Osteocyte (in vitro differentiated cells): Measurements from ENCODE around the gene OLFML2B. TPM values are rescaled to one million over a fixed set of nuclear protein-coding genes. Genes with fewer than 3 reads are reported as not detected.
A peak's percentile ranks its signal among the peaks of the same experiment; 100 is the strongest.

Experiments
- DNase-seq: peaks from one replicate; pipeline ENCODE4 v3.0.0; 2021; ENCODE audit warnings: mixed read lengths; ENCODE audit not compliant: unreplicated experiment; ENCODE audit errors: extremely low spot score
- H3K27ac Mint-ChIP-seq: one replicate; pipeline ENCODE4 v1.8.0; 2021; ENCODE audit warnings: mild to moderate bottlenecking, mixed read lengths; ENCODE audit not compliant: unreplicated experiment
- H3K27me3 Mint-ChIP-seq: one replicate; pipeline ENCODE4 v1.8.0; 2021; ENCODE audit warnings: mixed read lengths; ENCODE audit not compliant: unreplicated experiment
- H3K36me3 Mint-ChIP-seq: one replicate; pipeline ENCODE4 v1.8.0; 2021; ENCODE audit warnings: mixed read lengths; ENCODE audit not compliant: unreplicated experiment
- H3K4me1 Mint-ChIP-seq: one replicate; pipeline ENCODE4 v1.8.0; 2021; ENCODE audit warnings: mixed read lengths; ENCODE audit not compliant: unreplicated experiment
- H3K4me3 Mint-ChIP-seq: one replicate; pipeline ENCODE4 v1.8.0; 2021; ENCODE audit warnings: mild to moderate bottlenecking, moderate library complexity, mixed read lengths; ENCODE audit not compliant: unreplicated experiment
- H3K9me3 Mint-ChIP-seq: one replicate; pipeline ENCODE4 v1.8.0; 2021; ENCODE audit warnings: mixed read lengths; ENCODE audit not compliant: unreplicated experiment
- total RNA-seq: library from RNA; stranded (reverse); gene quantifications from 2 replicates; pipeline ENCODE4 v1.2.1, GENCODE V29; 2021
- TF ChIP-seq, protein P1 (sequence below): fragments of 200-600 bp; sonication (generic); IDR thresholded peaks from 2 replicates; pipeline ENCODE4 v1.5.0; 2021; ENCODE audit warnings: antibody characterized with exemption, mild to moderate bottlenecking, moderate library complexity

OLFML2B gene
- total RNA-seq, 1 donor from 2014 or later, result 66.7 TPM

DNA sequence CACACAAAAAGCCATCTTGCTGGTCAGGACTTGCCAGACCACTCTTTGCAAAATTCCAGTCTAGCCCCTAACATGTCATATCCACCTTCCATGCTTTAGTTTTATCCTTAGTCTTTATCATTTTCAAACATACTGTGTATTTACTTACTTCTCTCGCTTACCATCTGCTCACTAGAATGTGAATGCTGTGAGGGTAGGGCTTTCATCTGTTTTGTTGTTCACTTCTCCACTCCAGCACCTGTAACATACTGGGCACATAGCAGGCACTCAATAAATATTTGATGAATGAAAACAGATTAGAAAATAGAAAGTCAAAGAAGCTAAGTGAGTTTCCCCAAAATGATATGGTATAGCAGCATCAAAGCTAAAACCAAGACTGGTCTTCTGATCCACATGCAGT is 79.9 kb downstream of the OLFML2B start:
- H3K4me3 Mint-ChIP-seq, result no peak overlapping the region
- peaks cover 41% of the 10 kb centered on the region for H3K4me1 Mint-ChIP-seq
- H3K36me3 Mint-ChIP-seq, result peaks cover 12% of the 10 kb centered on the region
- DNase-seq, result no peak
- TF ChIP-seq, protein P1, sequence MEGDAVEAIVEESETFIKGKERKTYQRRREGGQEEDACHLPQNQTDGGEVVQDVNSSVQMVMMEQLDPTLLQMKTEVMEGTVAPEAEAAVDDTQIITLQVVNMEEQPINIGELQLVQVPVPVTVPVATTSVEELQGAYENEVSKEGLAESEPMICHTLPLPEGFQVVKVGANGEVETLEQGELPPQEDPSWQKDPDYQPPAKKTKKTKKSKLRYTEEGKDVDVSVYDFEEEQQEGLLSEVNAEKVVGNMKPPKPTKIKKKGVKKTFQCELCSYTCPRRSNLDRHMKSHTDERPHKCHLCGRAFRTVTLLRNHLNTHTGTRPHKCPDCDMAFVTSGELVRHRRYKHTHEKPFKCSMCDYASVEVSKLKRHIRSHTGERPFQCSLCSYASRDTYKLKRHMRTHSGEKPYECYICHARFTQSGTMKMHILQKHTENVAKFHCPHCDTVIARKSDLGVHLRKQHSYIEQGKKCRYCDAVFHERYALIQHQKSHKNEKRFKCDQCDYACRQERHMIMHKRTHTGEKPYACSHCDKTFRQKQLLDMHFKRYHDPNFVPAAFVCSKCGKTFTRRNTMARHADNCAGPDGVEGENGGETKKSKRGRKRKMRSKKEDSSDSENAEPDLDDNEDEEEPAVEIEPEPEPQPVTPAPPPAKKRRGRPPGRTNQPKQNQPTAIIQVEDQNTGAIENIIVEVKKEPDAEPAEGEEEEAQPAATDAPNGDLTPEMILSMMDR, result no peak
- no peak overlapping the region for H3K27ac Mint-ChIP-seq
- peaks cover 5% of the 10 kb centered on the region for H3K9me3 Mint-ChIP-seq
- no peaks in the 10 kb centered on the region for H3K27me3 Mint-ChIP-seq

DNA sequence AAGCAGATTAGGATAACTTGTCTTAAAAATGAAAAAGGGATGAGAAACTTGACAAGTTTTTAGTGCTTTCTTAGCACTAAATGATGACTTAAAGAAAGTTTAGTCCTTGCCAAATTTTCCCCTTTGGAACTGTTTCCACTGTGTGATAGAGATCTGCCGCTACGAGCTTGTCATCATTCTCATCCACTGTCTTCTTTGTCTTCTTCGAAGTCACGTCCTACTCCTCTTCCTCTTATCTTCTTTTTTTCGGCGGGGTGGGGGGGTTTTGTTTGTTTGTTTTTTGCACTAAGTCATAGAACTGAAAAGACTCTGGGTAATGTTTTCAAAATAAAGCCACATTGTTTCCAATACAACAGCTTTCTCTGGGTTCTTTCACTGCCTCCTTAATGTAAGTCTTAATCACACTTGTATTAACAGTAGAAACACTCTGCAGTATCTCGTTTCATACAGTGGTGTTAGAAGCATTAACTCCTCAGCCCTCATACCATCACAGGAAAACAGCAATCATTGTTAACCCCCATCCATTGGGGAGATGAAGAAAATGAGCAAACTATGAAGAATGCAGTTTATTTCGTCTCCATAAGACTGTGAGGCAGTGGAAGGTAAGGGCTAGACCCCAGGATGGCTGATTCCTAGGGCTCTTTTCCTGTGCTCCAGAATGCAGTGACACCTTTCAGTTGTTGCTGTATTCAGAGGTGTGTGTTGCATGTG is 81.8 kb downstream of the OLFML2B start:
- Mint-ChIP-seq H3K27me3 (no peaks in the 10 kb centered on the region), H3K36me3 (peaks cover 12% of the 10 kb centered on the region), H3K4me1 (peaks cover 29% of the 10 kb centered on the region), H3K9me3 (no peaks in the 10 kb centered on the region), H3K27ac (peak overlapping the region; percentile 9), H3K4me3 (no peak overlapping the region)
- TF ChIP-seq, protein P1, result no peak
- no peak for DNase-seq

DNA sequence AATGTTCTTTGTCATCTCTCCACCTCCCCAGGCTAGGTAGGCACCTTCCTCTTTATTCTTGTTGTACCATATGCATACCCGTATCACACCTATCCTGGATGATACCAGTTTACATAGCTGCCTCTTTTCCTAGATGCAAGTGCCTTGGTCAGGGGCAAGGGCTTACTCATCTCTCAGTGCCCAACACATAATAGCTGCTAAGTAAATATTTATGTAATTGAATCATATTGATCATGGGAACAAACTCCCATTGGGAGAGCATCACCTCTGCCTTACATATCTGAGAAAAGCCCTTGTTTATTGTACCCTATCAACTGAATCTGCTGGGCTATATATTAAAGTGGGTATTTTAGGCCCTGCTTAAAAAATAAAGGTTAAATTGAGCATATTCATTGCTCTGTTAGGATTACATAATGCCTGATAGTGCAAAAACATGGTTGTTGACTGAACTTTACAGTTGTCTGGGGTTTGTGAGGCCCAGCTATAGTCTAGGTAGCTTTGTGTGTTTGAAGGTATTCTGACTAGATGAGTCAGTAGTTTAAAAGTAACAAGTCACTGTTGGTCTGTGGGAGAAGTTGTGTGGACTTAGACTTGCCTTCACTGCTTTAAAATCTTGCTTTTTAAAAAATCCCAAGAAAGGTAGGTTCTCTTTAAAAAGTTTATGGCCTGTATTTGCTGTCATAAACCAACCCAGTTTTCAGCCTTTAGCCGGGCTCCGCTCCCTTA is 82.6 kb downstream of the OLFML2B start:
- peak overlapping the region; percentile 9 for H3K27ac Mint-ChIP-seq
- peaks cover 20% of the 10 kb centered on the region for H3K4me1 Mint-ChIP-seq
- no peak for DNase-seq
- H3K9me3 Mint-ChIP-seq, result no peaks in the 10 kb centered on the region
- TF ChIP-seq, protein P1, result no peak
- peaks cover 15% of the 10 kb centered on the region for H3K36me3 Mint-ChIP-seq
- no peaks in the 10 kb centered on the region for H3K27me3 Mint-ChIP-seq
- H3K4me3 Mint-ChIP-seq, result no peak overlapping the region

DNA sequence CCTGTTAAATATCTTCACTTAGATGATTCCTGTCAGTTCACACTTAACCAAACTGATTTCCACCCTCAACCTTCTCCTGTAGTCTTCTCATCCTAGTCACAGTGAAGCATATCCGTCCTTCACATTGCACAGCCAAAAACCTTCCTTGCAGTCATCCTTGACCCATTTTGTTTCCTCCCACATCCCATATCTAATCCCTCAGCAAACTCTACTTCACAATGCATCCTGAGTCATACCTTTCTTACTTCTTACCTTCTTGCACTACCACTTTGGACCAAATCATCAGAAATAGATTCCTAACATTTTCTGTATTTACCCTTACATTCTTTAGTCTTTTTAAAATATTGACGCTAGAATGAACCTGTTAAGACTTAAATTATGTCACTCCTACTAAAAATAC is 86.9 kb downstream of the OLFML2B start:
- DNase-seq, result no peak
- H3K36me3 Mint-ChIP-seq, result peaks cover 6% of the 10 kb centered on the region
- no peak overlapping the region for H3K27ac Mint-ChIP-seq
- no peaks in the 10 kb centered on the region for H3K27me3 Mint-ChIP-seq
- H3K4me1 Mint-ChIP-seq, result peaks cover 20% of the 10 kb centered on the region
- H3K9me3 Mint-ChIP-seq, result no peaks in the 10 kb centered on the region
- TF ChIP-seq, protein P1, result no peak
- no peak overlapping the region for H3K4me3 Mint-ChIP-seq

DNA sequence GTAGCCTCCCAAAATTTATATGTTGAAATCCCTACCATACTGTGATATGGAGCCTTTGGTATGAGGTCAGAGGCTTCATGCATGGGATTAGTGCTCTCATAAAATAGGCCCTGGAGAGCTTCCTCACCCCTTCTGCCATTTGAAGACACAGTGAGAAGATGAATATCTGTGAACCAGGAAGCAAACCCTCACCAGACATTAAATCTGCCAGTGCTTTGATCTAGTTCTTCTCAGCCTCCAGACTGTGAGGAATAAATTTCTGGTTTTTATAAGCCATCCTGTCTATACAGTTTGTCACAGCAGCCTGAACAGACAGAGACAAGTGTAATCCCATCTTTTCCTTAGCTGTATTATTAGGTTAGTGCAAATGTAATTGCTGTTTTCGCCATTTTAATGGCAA is 88.4 kb downstream of the OLFML2B start:
- Mint-ChIP-seq H3K27me3 (no peaks in the 10 kb centered on the region), H3K4me3 (no peak overlapping the region), H3K4me1 (peaks cover 32% of the 10 kb centered on the region), H3K36me3 (peaks cover 6% of the 10 kb centered on the region), H3K27ac (no peak overlapping the region), H3K9me3 (no peaks in the 10 kb centered on the region)
- TF ChIP-seq, protein P1, result no peak
- DNase-seq, result no peak
